Naive thymus-derived CD4-positive, alpha-beta T cell (primary cell): ENCODE measurements around the gene TMEM117. TPM values are rescaled to one million over a fixed set of nuclear protein-coding genes. Genes with fewer than 3 reads are reported as not detected.

Experiments used
- ATAC-seq: fragments of 150-1000 bp; cut with Tn5 transposase; 2 replicates; pipeline ENCODE4 v1.10.0; 2021; ENCODE audit warnings: mild to moderate bottlenecking, moderate library complexity
- CTCF ChIA-PET: fragments of 350-600 bp; sonication (Branson Sonifier 250); formaldehyde crosslinking; loops from one replicate; lab custom pipeline; 2021; ENCODE audit warnings: antibody characterized with exemption; lab: Charles Lee
- POLR2A ChIA-PET: fragments of 350-600 bp; sonication (Branson Sonifier 250); formaldehyde crosslinking; loops from one replicate; lab custom pipeline; 2021; ENCODE audit warnings: antibody characterized with exemption, inconsistent platforms; lab: Charles Lee
- DNase-seq, 9 donors: peaks; one replicate each; pipeline versions ENCODE4 v3.0.0 to v3.0.0-alpha.2; 2020 to 2022; ENCODE audit warnings: mixed read lengths in 1 of 9
- H3K27ac ChIP-seq: one replicate; pipeline ENCODE4 v1.7.0; 2013; ENCODE audit warnings: mild to moderate bottlenecking, low read depth, low read length, moderate library complexity
- H3K27me3 ChIP-seq, 2 donors: one replicate each; pipeline ENCODE4 v1.7.0; 2013; ENCODE audit warnings: low read length in 2 of 2, mild to moderate bottlenecking in 2 of 2, moderate library complexity in 2 of 2; ENCODE audit not compliant: control insufficient read depth in 2 of 2, insufficient read depth in 2 of 2
- H3K36me3 ChIP-seq, 3 experiments: 1 replicate in 2 of 3; 2 replicates in 1 of 3; pipeline ENCODE4 v1.7.0; 2013; ENCODE audit warnings: low read length in 3 of 3, mild to moderate bottlenecking in 3 of 3, moderate library complexity in 1 of 3; ENCODE audit not compliant: insufficient read depth in 3 of 3, control insufficient read depth in 2 of 3
- H3K4me1 ChIP-seq, 2 donors: one replicate each; pipeline ENCODE4 v1.7.0; 2013; ENCODE audit warnings: low read length in 2 of 2, mild to moderate bottlenecking in 2 of 2, moderate library complexity in 1 of 2; ENCODE audit not compliant: control insufficient read depth in 2 of 2, insufficient read depth in 2 of 2
- H3K4me3 ChIP-seq: 2 replicates; pipeline ENCODE4 v1.7.0; 2013; ENCODE audit warnings: mild to moderate bottlenecking, low read length
- H3K9me3 ChIP-seq, 3 experiments: 1 replicate in 2 of 3; 2 replicates in 1 of 3; pipeline ENCODE4 v1.7.0; 2013; ENCODE audit warnings: low read length in 3 of 3; ENCODE audit not compliant: control insufficient read depth in 2 of 3
- H3K27ac Mint-ChIP-seq, 9 donors: one replicate each; pipeline ENCODE4 v1.8.0; 2020 to 2022; ENCODE audit warnings: mixed read lengths in 9 of 9, mild to moderate bottlenecking in 8 of 9, moderate library complexity in 5 of 9, inconsistent platforms in 2 of 9
- H3K27me3 Mint-ChIP-seq, 5 donors: one replicate each; pipeline ENCODE4 v1.8.0; 2021 to 2022; ENCODE audit warnings: mixed read lengths in 5 of 5, mild to moderate bottlenecking in 1 of 5
- H3K36me3 Mint-ChIP-seq, 5 donors: one replicate each; pipeline ENCODE4 v1.8.0; 2020 to 2022; ENCODE audit warnings: mixed read lengths in 5 of 5, mild to moderate bottlenecking in 3 of 5, inconsistent platforms in 1 of 5
- H3K4me1 Mint-ChIP-seq, 7 donors: one replicate each; pipeline ENCODE4 v1.8.0; 2020 to 2022; ENCODE audit warnings: mixed read lengths in 7 of 7, mild to moderate bottlenecking in 3 of 7, inconsistent platforms in 1 of 7
- H3K4me3 Mint-ChIP-seq, 10 donors: one replicate each; pipeline ENCODE4 v1.8.0; 2020 to 2022; ENCODE audit warnings: mild to moderate bottlenecking in 10 of 10, mixed read lengths in 10 of 10, moderate library complexity in 6 of 10, inconsistent platforms in 2 of 10
- H3K9me3 Mint-ChIP-seq, 11 donors: one replicate each; pipeline ENCODE4 v1.8.0; 2020 to 2022; ENCODE audit warnings: mixed read lengths in 11 of 11, mild to moderate bottlenecking in 4 of 11, inconsistent platforms in 1 of 11, moderate library complexity in 1 of 11
- intact Hi-C, 2 donors: fragments of 100-400 bp; cut with micrococcal nuclease; formaldehyde crosslinking; loops; one replicate each; pipeline ENCODE4 v1.15.1; 2023
- polyA plus RNA-seq, 2 donors: library from polyadenylated mRNA; unstranded; fragments of 300-500 nt; fragmentation: Illumina TruSeq; gene quantifications; one replicate each; pipeline ENCODE4 v1.2.3, GENCODE V29; 2021
- total RNA-seq, 6 experiments: library from RNA in 5 of 6; stranded (reverse) in 5 of 6; gene quantifications; 1 replicate in 5 of 6; 2 replicates in 1 of 6; pipeline ENCODE4 v1.2.3 and lab custom pipeline; 2021 to 2026

The TMEM117 gene
- total and polyA plus RNA-seq, 7 experiments from 2014 or later: 0.31 to 6.6 (median 4.2) TPM

GRCh38 chr12:44357494-44357893, 521.6 kb downstream of the TMEM117 start:
- intact Hi-C loops: no loop called here
- H3K27ac Mint-ChIP-seq: no peak overlapping the region
- no peaks in the 10 kb centered on the region for H3K4me1 Mint-ChIP-seq
- Histone ChIP-seq H3K36me3 (no peaks in the 10 kb centered on the region), H3K27me3 (no peaks in the 10 kb centered on the region), H3K9me3 (no peaks in the 10 kb centered on the region), H3K27ac (no peak overlapping the region), H3K4me3 (no peak overlapping the region), H3K4me1 (no peaks in the 10 kb centered on the region)
- CTCF ChIA-PET: no interaction called here
- peaks cover 0 to 12% (median 0%) of the 10 kb centered on the region in 5 donors for H3K36me3 Mint-ChIP-seq
- H3K4me3 Mint-ChIP-seq: no peak overlapping the region
- H3K27me3 Mint-ChIP-seq: no peaks in the 10 kb centered on the region
- DNase-seq (no peak), ATAC-seq (no peak)
- POLR2A ChIA-PET: no interaction called here
- peaks cover 0 to 10% (median 0%) of the 10 kb centered on the region in 11 donors for H3K9me3 Mint-ChIP-seq

DNA sequence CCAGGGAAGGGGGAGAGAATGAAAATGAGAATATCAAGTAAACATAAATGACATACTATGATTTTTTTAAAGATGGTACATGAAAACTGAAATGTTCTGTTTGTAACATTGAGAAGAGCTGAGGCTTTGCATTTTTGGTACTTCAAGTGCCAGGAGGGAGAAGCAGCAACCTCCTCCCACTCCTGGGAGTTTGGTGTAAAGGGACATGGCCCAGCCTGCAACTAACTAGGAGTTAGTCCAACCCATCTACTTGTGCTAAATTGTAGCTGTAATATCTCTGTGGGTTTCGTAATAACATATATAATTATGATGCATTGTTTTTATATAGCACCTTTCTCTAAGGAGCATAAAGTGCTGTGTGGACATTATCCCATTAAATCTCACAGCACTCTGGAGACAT, 522.8 kb downstream of the TMEM117 start:
- Mint-ChIP-seq H3K4me3 (no peak overlapping the region), H3K27me3 (no peaks in the 10 kb centered on the region), H3K4me1 (no peaks in the 10 kb centered on the region), H3K27ac (no peak overlapping the region), H3K9me3 (peaks cover 0 to 10% (median 0%) of the 10 kb centered on the region in 11 donors), H3K36me3 (peaks cover 0 to 12% (median 0%) of the 10 kb centered on the region in 5 donors)
- Histone ChIP-seq H3K27me3 (no peaks in the 10 kb centered on the region), H3K36me3 (no peaks in the 10 kb centered on the region), H3K4me3 (no peak overlapping the region), H3K27ac (no peak overlapping the region), H3K9me3 (no peaks in the 10 kb centered on the region), H3K4me1 (no peaks in the 10 kb centered on the region)
- ATAC-seq: no peak
- ChIA-PET POLR2A (no interaction called here), CTCF (no interaction called here)
- intact Hi-C loops: no loop called here
- no peak for DNase-seq

DNA sequence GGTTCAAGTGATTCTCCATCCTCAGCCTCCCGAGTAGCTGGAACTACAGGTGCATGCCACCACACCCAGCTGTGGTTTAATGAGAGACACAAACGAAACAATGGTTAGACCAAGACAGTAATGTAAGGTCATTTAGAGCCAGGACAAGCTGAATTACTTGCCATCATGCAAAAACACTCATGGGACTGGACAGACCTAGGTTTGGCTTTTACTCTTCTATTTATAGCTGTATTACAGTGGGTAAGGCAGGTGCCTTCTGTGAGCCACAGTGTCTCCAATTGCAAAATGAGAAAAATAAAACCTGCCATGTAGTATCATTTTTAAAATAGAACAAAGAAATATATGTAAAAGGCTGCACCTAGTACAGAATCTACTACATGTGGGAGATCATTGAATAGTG, 527.1 kb downstream of the TMEM117 start:
- POLR2A ChIA-PET: no interaction called here

DNA sequence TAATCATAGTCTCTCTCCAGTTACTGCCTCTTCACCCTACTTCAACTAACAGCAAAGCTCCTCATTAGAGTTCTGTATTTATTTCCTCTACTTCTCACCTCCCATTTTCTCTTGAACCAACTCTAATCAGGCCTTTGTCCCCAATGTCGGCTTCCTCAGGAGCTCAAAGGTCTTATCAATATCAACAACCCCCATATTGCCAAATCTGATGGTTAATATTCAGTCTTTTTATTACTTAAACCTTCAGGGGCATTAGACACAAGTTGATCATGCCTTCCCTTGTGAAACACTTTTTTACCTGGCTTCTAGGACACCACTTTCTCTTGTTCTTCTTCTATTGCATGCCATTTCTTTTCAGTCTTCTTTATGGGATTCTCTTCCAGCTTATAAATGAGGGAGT, 531.3 kb downstream of the TMEM117 start:
- Mint-ChIP-seq H3K9me3 (no peaks in the 10 kb centered on the region), H3K27me3 (no peaks in the 10 kb centered on the region), H3K27ac (no peak overlapping the region), H3K4me1 (no peaks in the 10 kb centered on the region), H3K4me3 (no peak overlapping the region), H3K36me3 (peaks cover 0 to 4% (median 0%) of the 10 kb centered on the region in 5 donors)
- no peak overlapping the region for H3K4me3 ChIP-seq
- H3K36me3 ChIP-seq: no peaks in the 10 kb centered on the region
- POLR2A ChIA-PET: no interaction called here
- no peaks in the 10 kb centered on the region for H3K4me1 ChIP-seq
- CTCF ChIA-PET: no interaction called here
- H3K27ac ChIP-seq: no peak overlapping the region
- no peaks in the 10 kb centered on the region for H3K9me3 ChIP-seq
- ATAC-seq (no peak), DNase-seq (no peak)
- intact Hi-C loops: no loop called here
- H3K27me3 ChIP-seq: no peaks in the 10 kb centered on the region

More for the DNA sequence above, 527.1 kb downstream of the TMEM117 start:
- DNase-seq (no peak), ATAC-seq (no peak)
- Mint-ChIP-seq H3K36me3 (peaks cover 0 to 4% (median 0%) of the 10 kb centered on the region in 5 donors), H3K4me1 (no peaks in the 10 kb centered on the region), H3K4me3 (no peak overlapping the region), H3K27ac (no peak overlapping the region), H3K27me3 (no peaks in the 10 kb centered on the region), H3K9me3 (no peaks in the 10 kb centered on the region)
- H3K9me3 ChIP-seq: no peaks in the 10 kb centered on the region
- no peaks in the 10 kb centered on the region for H3K36me3 ChIP-seq
- H3K4me3 ChIP-seq: no peak overlapping the region
- intact Hi-C loops: no loop called here
- no peaks in the 10 kb centered on the region for H3K4me1 ChIP-seq
- CTCF ChIA-PET: no interaction called here
- no peaks in the 10 kb centered on the region for H3K27me3 ChIP-seq
- no peak overlapping the region for H3K27ac ChIP-seq

GRCh38 chr12:44367916-44368315, 532.0 kb downstream of the TMEM117 start:
- H3K27ac ChIP-seq: no peak overlapping the region
- ATAC-seq (no peak), DNase-seq (no peak)
- no peaks in the 10 kb centered on the region for H3K27me3 ChIP-seq
- no peaks in the 10 kb centered on the region for H3K9me3 ChIP-seq
- H3K4me1 ChIP-seq: no peaks in the 10 kb centered on the region
- Mint-ChIP-seq H3K4me3 (no peak overlapping the region), H3K27me3 (no peaks in the 10 kb centered on the region), H3K9me3 (no peaks in the 10 kb centered on the region), H3K4me1 (no peaks in the 10 kb centered on the region), H3K36me3 (peaks cover 0 to 4% (median 0%) of the 10 kb centered on the region in 5 donors), H3K27ac (no peak overlapping the region)
- intact Hi-C loops: no loop called here
- CTCF ChIA-PET: no interaction called here
- H3K36me3 ChIP-seq: no peaks in the 10 kb centered on the region
- POLR2A ChIA-PET: no interaction called here
- no peak overlapping the region for H3K4me3 ChIP-seq

DNA sequence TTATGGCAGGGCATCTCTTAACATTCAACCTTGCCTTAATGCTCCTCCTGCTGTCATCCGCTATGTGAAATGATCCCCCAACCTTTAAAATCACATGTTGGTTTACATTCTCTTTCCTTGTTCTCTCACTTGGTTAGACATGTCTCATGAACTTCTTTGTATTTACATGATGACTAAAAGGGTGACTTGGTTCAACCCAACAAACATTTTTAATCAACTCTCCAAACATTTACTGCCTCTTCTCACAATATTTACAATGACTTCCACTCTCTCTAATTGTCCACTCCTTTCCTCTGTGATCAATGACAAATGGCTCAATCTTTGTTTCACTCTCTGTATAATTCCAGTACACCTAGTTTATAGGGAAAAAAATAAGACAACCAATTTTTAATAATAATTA, 534.1 kb downstream of the TMEM117 start:
- POLR2A ChIA-PET: no interaction called here
- no peaks in the 10 kb centered on the region for H3K27me3 Mint-ChIP-seq
- H3K27ac Mint-ChIP-seq: no peak overlapping the region
- Histone ChIP-seq H3K27ac (no peak overlapping the region), H3K4me3 (no peak overlapping the region), H3K36me3 (no peaks in the 10 kb centered on the region), H3K4me1 (no peaks in the 10 kb centered on the region), H3K27me3 (no peaks in the 10 kb centered on the region), H3K9me3 (no peaks in the 10 kb centered on the region)
- no peaks in the 10 kb centered on the region for H3K9me3 Mint-ChIP-seq
- peaks cover 0 to 2% (median 0%) of the 10 kb centered on the region in 7 donors for H3K4me1 Mint-ChIP-seq
- DNase-seq: no peak
- peaks cover 0 to 6% (median 0%) of the 10 kb centered on the region in 5 donors for H3K36me3 Mint-ChIP-seq
- H3K4me3 Mint-ChIP-seq: no peak overlapping the region
- no peak for ATAC-seq
- intact Hi-C loops: no loop called here
- CTCF ChIA-PET: no interaction called here

- no peaks in the 10 kb centered on the region for H3K9me3 ChIP-seq
- no peak overlapping the region for H3K27ac ChIP-seq
- Mint-ChIP-seq H3K4me1 (peaks cover 0 to 2% (median 0%) of the 10 kb centered on the region in 7 donors), H3K9me3 (no peaks in the 10 kb centered on the region), H3K27ac (no peak overlapping the region), H3K4me3 (no peak overlapping the region), H3K36me3 (peaks cover 0 to 7% (median 0%) of the 10 kb centered on the region in 5 donors), H3K27me3 (no peaks in the 10 kb centered on the region)
- H3K36me3 ChIP-seq: no peaks in the 10 kb centered on the region
- H3K4me3 ChIP-seq: no peak overlapping the region
- no peaks in the 10 kb centered on the region for H3K4me1 ChIP-seq
- ATAC-seq: no peak
- intact Hi-C loops: no loop called here
- ChIA-PET CTCF (no interaction called here), POLR2A (no interaction called here)
- DNase-seq: no peak
- no peaks in the 10 kb centered on the region for H3K27me3 ChIP-seq
Measured at GRCh38 chr12:44370982-44371381, 535.1 kb downstream of the TMEM117 start.
